ENCODE results near the gene COQ8A. TPM values are rescaled to one million over a fixed set of nuclear protein-coding genes. Genes with fewer than 3 reads are reported as not detected.

The COQ8A gene
- total and polyA plus RNA-seq, 2 experiments from 2014 or later: 22.9 to 26.4 TPM

- WGBS (ENCODE audit: low lambda C conversion rate, missing lambda C conversion rate): 92% methylated on average over 4 of the region's 4 CpGs
- Histone ChIP-seq H3K79me2 (peaks cover 6% of the 10 kb centered on the region), H3K27ac (no peak overlapping the region), H2AFZ (no peak overlapping the region), H3K4me2 (no peak overlapping the region), H4K20me1 (ENCODE audit: insufficient read depth, poor library complexity, severe bottlenecking) (no peaks in the 10 kb centered on the region), H3K36me3 (replicated peaks; ENCODE audit: insufficient read depth, low read depth) (no peaks in the 10 kb centered on the region), H3K4me3 (no peak overlapping the region), H3K9me2 (replicated peaks; ENCODE audit: insufficient read depth) (no peaks in the 10 kb centered on the region), H3K4me1 (ENCODE audit: insufficient read depth) (no peaks in the 10 kb centered on the region), H3K27me3 (no peaks in the 10 kb centered on the region), H3K9me3 (ENCODE audit: low read depth) (peaks cover 6% of the 10 kb centered on the region)
- TF ChIP-seq EZH2phosphoT487 (IDR thresholded peaks at IDR 0.05; ENCODE audit: low read depth, severe bottlenecking, unreplicated experiment): no peak
- TF ChIP-seq EZH2 (IDR thresholded peaks at IDR 0.05; ENCODE audit: borderline replicate concordance): no peak
- TF ChIP-seq CTCF (IDR thresholded peaks at IDR 0.05; ENCODE audit: poor library complexity): no peak
- DNase-seq (ENCODE audit: low spot score): no peak
Measured at GRCh38 chr1:226966683-226967082, 26.6 kb downstream of the COQ8A start.

- no peaks in the 10 kb centered on the region for H3K9me2 ChIP-seq (replicated peaks; ENCODE audit: insufficient read depth)
- H3K79me2 ChIP-seq: peaks cover 10% of the 10 kb centered on the region
- 92% methylated on average over 3 of the region's 3 CpGs for WGBS (ENCODE audit: low lambda C conversion rate, missing lambda C conversion rate)
- no peaks in the 10 kb centered on the region for H3K27me3 ChIP-seq
- H3K4me2 ChIP-seq: no peak overlapping the region
- no peak overlapping the region for H3K4me3 ChIP-seq
- H3K4me1 ChIP-seq (ENCODE audit: insufficient read depth): no peaks in the 10 kb centered on the region
- H3K9me3 ChIP-seq (ENCODE audit: low read depth): peaks cover 7% of the 10 kb centered on the region
- no peaks in the 10 kb centered on the region for H4K20me1 ChIP-seq (ENCODE audit: insufficient read depth, poor library complexity, severe bottlenecking)
- no peak overlapping the region for H3K27ac ChIP-seq
- TF ChIP-seq CTCF (IDR thresholded peaks at IDR 0.05; ENCODE audit: poor library complexity) (no peak), EZH2phosphoT487 (IDR thresholded peaks at IDR 0.05; ENCODE audit: low read depth, severe bottlenecking, unreplicated experiment) (no peak), EZH2 (IDR thresholded peaks at IDR 0.05; ENCODE audit: borderline replicate concordance) (no peak)
- no peaks in the 10 kb centered on the region for H3K36me3 ChIP-seq (replicated peaks; ENCODE audit: insufficient read depth, low read depth)
- DNase-seq (ENCODE audit: low spot score): no peak
- no peak overlapping the region for H2AFZ ChIP-seq
Measured at GRCh38 chr1:226967665-226968064, 27.6 kb downstream of the COQ8A start.

GRCh38 chr1:226971765-226972164 lies 31.7 kb downstream of the COQ8A start:
- H3K27ac ChIP-seq: no peak overlapping the region
- H3K27me3 ChIP-seq: no peaks in the 10 kb centered on the region
- no peaks in the 10 kb centered on the region for H3K9me2 ChIP-seq (replicated peaks; ENCODE audit: insufficient read depth)
- H3K4me3 ChIP-seq: no peak overlapping the region
- H3K79me2 ChIP-seq: peaks cover 10% of the 10 kb centered on the region
- H3K9me3 ChIP-seq (ENCODE audit: low read depth): peaks cover 7% of the 10 kb centered on the region
- no peak for DNase-seq (ENCODE audit: low spot score)
- H3K4me2 ChIP-seq: no peak overlapping the region
- H3K36me3 ChIP-seq (replicated peaks; ENCODE audit: insufficient read depth, low read depth): no peaks in the 10 kb centered on the region
- H4K20me1 ChIP-seq (ENCODE audit: insufficient read depth, poor library complexity, severe bottlenecking): no peaks in the 10 kb centered on the region
- TF ChIP-seq EZH2phosphoT487 (IDR thresholded peaks at IDR 0.05; ENCODE audit: low read depth, severe bottlenecking, unreplicated experiment): no peak
- TF ChIP-seq EZH2 (IDR thresholded peaks at IDR 0.05; ENCODE audit: borderline replicate concordance): no peak
- TF ChIP-seq CTCF (IDR thresholded peaks at IDR 0.05; ENCODE audit: poor library complexity): no peak
- no peak overlapping the region for H2AFZ ChIP-seq
- peaks cover 27% of the 10 kb centered on the region for H3K4me1 ChIP-seq (ENCODE audit: insufficient read depth)
- WGBS (ENCODE audit: low lambda C conversion rate, missing lambda C conversion rate): 96% methylated on average over 1 of the region's 1 CpG

- DNase-seq (ENCODE audit: low spot score): no peak
- H3K9me2 ChIP-seq (replicated peaks; ENCODE audit: insufficient read depth): no peaks in the 10 kb centered on the region
- no peaks in the 10 kb centered on the region for H3K27me3 ChIP-seq
- no peaks in the 10 kb centered on the region for H3K36me3 ChIP-seq (replicated peaks; ENCODE audit: insufficient read depth, low read depth)
- H3K27ac ChIP-seq: peak overlapping the region; percentile 89
- peaks cover 7% of the 10 kb centered on the region for H3K9me3 ChIP-seq (ENCODE audit: low read depth)
- WGBS (ENCODE audit: low lambda C conversion rate, missing lambda C conversion rate): 98% methylated on average over 6 of the region's 6 CpGs
- no peaks in the 10 kb centered on the region for H4K20me1 ChIP-seq (ENCODE audit: insufficient read depth, poor library complexity, severe bottlenecking)
- H3K79me2 ChIP-seq: peaks cover 10% of the 10 kb centered on the region
- H2AFZ ChIP-seq: no peak overlapping the region
- H3K4me2 ChIP-seq: no peak overlapping the region
- no peak for TF ChIP-seq EZH2phosphoT487 (IDR thresholded peaks at IDR 0.05; ENCODE audit: low read depth, severe bottlenecking, unreplicated experiment)
- TF ChIP-seq EZH2 (IDR thresholded peaks at IDR 0.05; ENCODE audit: borderline replicate concordance): no peak
- no peak for TF ChIP-seq CTCF (IDR thresholded peaks at IDR 0.05; ENCODE audit: poor library complexity)
- H3K4me3 ChIP-seq: no peak overlapping the region
- H3K4me1 ChIP-seq (ENCODE audit: insufficient read depth): peaks cover 27% of the 10 kb centered on the region
Measured at GRCh38 chr1:226972931-226973330, 32.8 kb downstream of the COQ8A start.

Measured in hepatocyte (in vitro differentiated cells).